Ureter (tissue), 1 donor: ENCODE data around the gene TRAPPC6A. TPM values are rescaled to one million over a fixed set of nuclear protein-coding genes. Genes with fewer than 3 reads are reported as not detected.

ENCODE experiments used
- total RNA-seq: library from RNA; stranded (reverse); gene quantifications from one replicate; pipeline ENCODE4 v1.2.4, GENCODE V29; 2023
- donor health status: DM: yes; HTN: yes; CAD: no.

TRAPPC6A gene
- total RNA-seq, 1 donor from 2014 or later = 37.7 TPM

Other genes starting within 250 kb of the TRAPPC6A start
- not detected for gene APOC4, start 236.0 kb downstream of the TRAPPC6A start, total RNA-seq
- gene APOC2, start 232.2 kb downstream of the TRAPPC6A start, total RNA-seq = 1.3 TPM
- gene CLPTM1, start 222.9 kb downstream of the TRAPPC6A start, total RNA-seq = 94.1 TPM
- 16.9 TPM for gene RELB, start 176.8 kb downstream of the TRAPPC6A start, total RNA-seq
- 128 TPM for gene CLASRP, start 139.2 kb downstream of the TRAPPC6A start, total RNA-seq
- 5.1 TPM for gene ZNF296, start 101.8 kb downstream of the TRAPPC6A start, total RNA-seq
- 19.9 TPM for gene GEMIN7, start 99.0 kb downstream of the TRAPPC6A start, total RNA-seq
- gene PPP1R37, start 85.1 kb downstream of the TRAPPC6A start, total RNA-seq = 89.3 TPM
- 0.60 TPM for gene NKPD1, start 17.3 kb downstream of the TRAPPC6A start, total RNA-seq
- gene BLOC1S3, start 547 bp upstream of the TRAPPC6A start, total RNA-seq = 15.0 TPM
- gene EXOC3L2, start 67.2 kb upstream of the TRAPPC6A start, total RNA-seq = 7.2 TPM
- 32.0 TPM for gene MARK4, start 73.0 kb upstream of the TRAPPC6A start, total RNA-seq
- 2.8 TPM for gene CKM, start 144.6 kb upstream of the TRAPPC6A start, total RNA-seq
- 1.3 TPM for gene KLC3, start 162.5 kb upstream of the TRAPPC6A start, total RNA-seq
- 26.1 TPM for gene ERCC2, start 192.3 kb upstream of the TRAPPC6A start, total RNA-seq
- 108 TPM for gene PPP1R13L, start 226.8 kb upstream of the TRAPPC6A start, total RNA-seq
- 6.9 TPM for gene POLR1G, start 228.4 kb upstream of the TRAPPC6A start, total RNA-seq
- 78.3 TPM for gene ERCC1, start 245.7 kb upstream of the TRAPPC6A start, total RNA-seq